Neuron (in vitro differentiated cells): ENCODE measurements around the gene SUGCT.

Experiments used
- H2AFZ ChIP-seq: one replicate; pipeline ENCODE4 v1.6.1; 2013; ENCODE audit warnings: low read depth, mild to moderate bottlenecking, inconsistent platforms, low read length, moderate library complexity
- H3K27me3 ChIP-seq: one replicate; pipeline ENCODE4 v1.6.1; 2013; ENCODE audit warnings: low read length; ENCODE audit not compliant: insufficient read depth
- H3K36me3 ChIP-seq: one replicate; pipeline ENCODE4 v1.6.1; 2013; ENCODE audit warnings: low read length; ENCODE audit not compliant: insufficient read depth
- H3K4me1 ChIP-seq: one replicate; pipeline ENCODE4 v1.6.1; 2013; ENCODE audit warnings: low read length; ENCODE audit not compliant: insufficient read depth
- H3K4me3 ChIP-seq: 2 replicates; pipeline ENCODE4 v1.5.1; 2013; ENCODE audit warnings: mild to moderate bottlenecking, low read length, moderate library complexity
- H3K9me3 ChIP-seq: one replicate; pipeline ENCODE4 v1.6.1; 2013; ENCODE audit warnings: low read length

The SUGCT gene

GRCh38 chr7:40755438-40755837 is 620.6 kb downstream of the SUGCT start:
- Histone ChIP-seq H3K9me3 (no peaks in the 10 kb centered on the region), H3K4me1 (peaks cover 2% of the 10 kb centered on the region), H3K27me3 (no peaks in the 10 kb centered on the region), H3K36me3 (no peaks in the 10 kb centered on the region), H3K4me3 (no peak overlapping the region), H2AFZ (no peak overlapping the region)

GRCh38 chr7:40757109-40757508 is 622.3 kb downstream of the SUGCT start:
- Histone ChIP-seq H3K9me3 (no peaks in the 10 kb centered on the region), H3K27me3 (no peaks in the 10 kb centered on the region), H3K4me1 (peaks cover 2% of the 10 kb centered on the region), H2AFZ (no peak overlapping the region), H3K36me3 (no peaks in the 10 kb centered on the region), H3K4me3 (no peak overlapping the region)

GRCh38 chr7:40758590-40758989 is 623.8 kb downstream of the SUGCT start:
- H3K9me3 ChIP-seq: no peaks in the 10 kb centered on the region

GRCh38 chr7:40760293-40760964 is 625.6 kb downstream of the SUGCT start:
- no peak overlapping the region for H3K4me3 ChIP-seq
- H3K36me3 ChIP-seq: no peaks in the 10 kb centered on the region
- H3K9me3 ChIP-seq: no peaks in the 10 kb centered on the region
- H3K27me3 ChIP-seq: no peaks in the 10 kb centered on the region
- no peak overlapping the region for H2AFZ ChIP-seq
- peaks cover 2% of the 10 kb centered on the region for H3K4me1 ChIP-seq

More at GRCh38 chr7:40758590-40758989, 623.8 kb downstream of the SUGCT start:
- peaks cover 2% of the 10 kb centered on the region for H3K4me1 ChIP-seq
- no peaks in the 10 kb centered on the region for H3K27me3 ChIP-seq
- H2AFZ ChIP-seq: no peak overlapping the region
- no peaks in the 10 kb centered on the region for H3K36me3 ChIP-seq
- no peak overlapping the region for H3K4me3 ChIP-seq

GRCh38 chr7:40760987-40761386 is 626.2 kb downstream of the SUGCT start:
- Histone ChIP-seq H3K27me3 (no peaks in the 10 kb centered on the region), H3K36me3 (no peaks in the 10 kb centered on the region), H3K4me3 (no peak overlapping the region), H3K9me3 (no peaks in the 10 kb centered on the region), H3K4me1 (peaks cover 2% of the 10 kb centered on the region), H2AFZ (no peak overlapping the region)

- H3K4me3 ChIP-seq: no peak overlapping the region
- H3K4me1 ChIP-seq: peaks cover 1% of the 10 kb centered on the region
- no peaks in the 10 kb centered on the region for H3K27me3 ChIP-seq
- no peaks in the 10 kb centered on the region for H3K9me3 ChIP-seq
- no peaks in the 10 kb centered on the region for H3K36me3 ChIP-seq
- no peak overlapping the region for H2AFZ ChIP-seq
Observed at GRCh38 chr7:40761762-40762560, 627.2 kb downstream of the SUGCT start.

- H3K27me3 ChIP-seq: no peaks in the 10 kb centered on the region
- no peak overlapping the region for H2AFZ ChIP-seq
- H3K9me3 ChIP-seq: no peaks in the 10 kb centered on the region
- H3K4me1 ChIP-seq: no peaks in the 10 kb centered on the region
- H3K4me3 ChIP-seq: no peak overlapping the region
- H3K36me3 ChIP-seq: no peaks in the 10 kb centered on the region
Observed at GRCh38 chr7:40763319-40764287, 628.8 kb downstream of the SUGCT start.

- Histone ChIP-seq H3K9me3 (no peaks in the 10 kb centered on the region), H3K4me3 (no peak overlapping the region), H2AFZ (no peak overlapping the region), H3K36me3 (no peaks in the 10 kb centered on the region), H3K27me3 (no peaks in the 10 kb centered on the region), H3K4me1 (peaks cover 3% of the 10 kb centered on the region)
Observed at GRCh38 chr7:40765639-40766038, 630.8 kb downstream of the SUGCT start.

GRCh38 chr7:40772096-40772495 is 637.3 kb downstream of the SUGCT start:
- Histone ChIP-seq H3K27me3 (no peaks in the 10 kb centered on the region), H3K4me1 (peaks cover 6% of the 10 kb centered on the region), H3K4me3 (no peak overlapping the region), H2AFZ (no peak overlapping the region), H3K36me3 (no peaks in the 10 kb centered on the region), H3K9me3 (no peaks in the 10 kb centered on the region)

GRCh38 chr7:40773656-40774055 is 638.9 kb downstream of the SUGCT start:
- Histone ChIP-seq H3K4me3 (no peak overlapping the region), H3K4me1 (peaks cover 6% of the 10 kb centered on the region), H2AFZ (no peak overlapping the region), H3K36me3 (no peaks in the 10 kb centered on the region), H3K27me3 (no peaks in the 10 kb centered on the region), H3K9me3 (no peaks in the 10 kb centered on the region)

- Histone ChIP-seq H3K9me3 (no peaks in the 10 kb centered on the region), H3K4me1 (peaks cover 2% of the 10 kb centered on the region), H3K36me3 (no peaks in the 10 kb centered on the region), H2AFZ (no peak overlapping the region), H3K4me3 (no peak overlapping the region), H3K27me3 (no peaks in the 10 kb centered on the region)
Observed at GRCh38 chr7:40775877-40776276, 641.1 kb downstream of the SUGCT start.

GRCh38 chr7:40777730-40778312 is 643.0 kb downstream of the SUGCT start:
- Histone ChIP-seq H3K4me3 (no peak overlapping the region), H3K36me3 (no peaks in the 10 kb centered on the region), H3K9me3 (no peaks in the 10 kb centered on the region), H3K4me1 (no peaks in the 10 kb centered on the region), H3K27me3 (no peaks in the 10 kb centered on the region), H2AFZ (no peak overlapping the region)
